Spleen (tissue), 11 donors: ENCODE data around the gene NR4A2. TPM values are rescaled to one million over a fixed set of nuclear protein-coding genes. Genes with fewer than 3 reads are reported as not detected.

Experiments used
- DNase-seq: peaks from one replicate; pipeline ENCODE4 v3.0.0-alpha.2; 2020
- H3K27ac ChIP-seq, 8 donors: fragments of 200-600 bp; sonication (generic) in 7 of 8; 1 replicate in 4 of 8; 2 replicates in 4 of 8; pipeline versions ENCODE4 v1.5.0 to v1.8.0; 2016 to 2021; ENCODE audit warnings: inconsistent platforms in 4 of 8, mild to moderate bottlenecking in 4 of 8, moderate library complexity in 1 of 8
- H3K27me3 ChIP-seq, 7 donors: fragments of 200-600 bp; sonication (generic) in 6 of 7; replicated peaks in 1 of 7; 1 replicate in 4 of 7; 2 replicates in 3 of 7; pipeline versions ENCODE4 v1.5.0 to v1.8.0; 2016 to 2021; ENCODE audit warnings: inconsistent platforms in 3 of 7, mild to moderate bottlenecking in 1 of 7
- H3K36me3 ChIP-seq, 6 donors: fragments of 200-600 bp; sonication (generic) in 5 of 6; 1 replicate in 4 of 6; 2 replicates in 2 of 6; pipeline versions ENCODE4 v1.5.0 to v1.8.0; 2016 to 2021; ENCODE audit warnings: inconsistent platforms in 2 of 6
- H3K4me1 ChIP-seq, 6 donors: fragments of 200-600 bp; sonication (generic) in 5 of 6; 1 replicate in 3 of 6; 2 replicates in 3 of 6; pipeline versions ENCODE4 v1.5.0 to v1.8.0; 2016 to 2021; ENCODE audit warnings: inconsistent platforms in 3 of 6
- H3K4me3 ChIP-seq, 8 donors: fragments of 200-600 bp; sonication (generic) in 7 of 8; 1 replicate in 4 of 8; 2 replicates in 4 of 8; pipeline versions ENCODE4 v1.5.0 to v1.8.0; 2016 to 2021; ENCODE audit warnings: inconsistent platforms in 4 of 8, mild to moderate bottlenecking in 4 of 8, moderate library complexity in 2 of 8
- H3K9me3 ChIP-seq, 8 donors: fragments of 200-600 bp; sonication (generic) in 7 of 8; 1 replicate in 4 of 8; 2 replicates in 4 of 8; pipeline versions ENCODE4 v1.5.0 to v1.8.0; 2016 to 2021; ENCODE audit warnings: inconsistent platforms in 4 of 8
- CTCF ChIP-seq, 11 experiments: fragments of 200-600 bp in 7 of 11; fragments of 450-650 bp in 4 of 11; sonication (generic) in 4 of 11; IDR thresholded peaks in 8 of 11; conservative IDR thresholded peaks in 3 of 11; 1 replicate in 7 of 11; 2 replicates in 4 of 11; pipeline versions ENCODE4 v1.4.0 to v1.8.0; 2016 to 2021; ENCODE audit warnings: antibody characterized with exemption in 11 of 11, inconsistent platforms in 4 of 11, mild to moderate bottlenecking in 1 of 11
- POLR2A ChIP-seq, 3 donors: fragments of 450-650 bp; IDR thresholded peaks; one replicate each; pipeline ENCODE4 v1.5.1; 2017; ENCODE audit warnings: antibody characterized with exemption in 3 of 3, mild to moderate bottlenecking in 1 of 3
- POLR2AphosphoS5 ChIP-seq, 3 donors: sonication (generic); formaldehyde crosslinking; IDR thresholded peaks; one replicate each; pipeline ENCODE4 v1.5.1; 2017; ENCODE audit warnings: antibody characterized with exemption in 3 of 3
- WGBS, 5 donors: extraction: QIAGEN DNeasy Blood & Tissue Kit in 3 of 5; methylation state at CpG; one replicate each; pipeline versions ENCODE4 v1.1.5 to v1.1.7; 2013 to 2018; 5-methylcytosine and 5-hydroxymethylcytosine counted together
- intact Hi-C: fragments of 100-400 bp; cut with DNase I; formaldehyde crosslinking; loops from one replicate; pipeline ENCODE4 v1.15.0; 2023; ENCODE audit warnings: low total_unique reads
- polyA plus RNA-seq, 3 donors: library from polyadenylated mRNA; stranded (reverse); fragments of 200-250 nt; gene quantifications; one replicate each; pipeline ENCODE4 v1.2.1, GENCODE V29; 2013
- total RNA-seq, 7 donors: library from RNA; depleted of rRNA in 3 of 7; stranded (reverse); fragments of >200 nt in 3 of 7; fragmentation: NEBNext Ultra II Directional in 4 of 7; extraction: Animal tissue kit (Norgen Biotek cat#: 25700) in 4 of 7; gene quantifications; one replicate each; pipeline versions ENCODE4 v1.1.0 to v1.2.1, GENCODE V29; 2016 to 2021
- donor health status: healthy with polysubstance abuse.
- donor health status: DM: no; HTN: no; CAD: no; lungs with moderate emphysema.
- donor health status: DM: no; HTN: no; CAD: no.
- donor health status: Bipolar disorder and iron deficiency.
- donor health status: healthy.
- donor health status: DM: no; HTN: no; CAD: no.
- donor health status: DM: yes; HTN: yes; CAD: no.

Gene NR4A2
- total and polyA plus RNA-seq, 10 donors = 0.56 to 13.1 (median 2.8) TPM

- H3K4me1 ChIP-seq = no peaks in the 10 kb centered on the region
- no peak for DNase-seq
- intact Hi-C loops = no loop called here
- no peak overlapping the region for H3K4me3 ChIP-seq
- H3K27me3 ChIP-seq = no peaks in the 10 kb centered on the region
- H3K36me3 ChIP-seq = no peaks in the 10 kb centered on the region
- 76 to 92% (median 88%) methylated on average over 1 of the region's 1 CpG for WGBS, 5 donors
- no peak overlapping the region for H3K27ac ChIP-seq
- no peak for TF ChIP-seq CTCF (IDR thresholded peaks at IDR 0.05 in 8 of 11, conservative IDR thresholded peaks at IDR 0.05 in 3 of 11)
- TF ChIP-seq POLR2A (IDR thresholded peaks at IDR 0.05) = no peak
- TF ChIP-seq POLR2AphosphoS5 (IDR thresholded peaks at IDR 0.05) = no peak
- no peaks in the 10 kb centered on the region for H3K9me3 ChIP-seq
Observed at GRCh38 chr2:156352911-156353310, 20.4 kb upstream of the NR4A2 start.

GRCh38 chr2:156350374-156351142, 18.0 kb upstream of the NR4A2 start:
- intact Hi-C loops = no loop called here
- 88 to 90% (median 90%) methylated on average over 7 of the region's 7 CpGs for WGBS, 5 donors
- TF ChIP-seq POLR2AphosphoS5 (IDR thresholded peaks at IDR 0.05) (no peak), CTCF (IDR thresholded peaks at IDR 0.05 in 8 of 11, conservative IDR thresholded peaks at IDR 0.05 in 3 of 11) (no peak), POLR2A (IDR thresholded peaks at IDR 0.05) (no peak)
- Histone ChIP-seq H3K27ac (no peak overlapping the region), H3K27me3 (no peaks in the 10 kb centered on the region), H3K4me3 (no peak overlapping the region), H3K9me3 (no peaks in the 10 kb centered on the region), H3K4me1 (no peaks in the 10 kb centered on the region), H3K36me3 (no peaks in the 10 kb centered on the region)
- no peak for DNase-seq

GRCh38 chr2:156349605-156350004, 17.1 kb upstream of the NR4A2 start:
- TF ChIP-seq POLR2AphosphoS5 (IDR thresholded peaks at IDR 0.05) (no peak), POLR2A (IDR thresholded peaks at IDR 0.05) (no peak), CTCF (IDR thresholded peaks at IDR 0.05 in 8 of 11, conservative IDR thresholded peaks at IDR 0.05 in 3 of 11) (no peak)
- intact Hi-C loops = loop anchor here (10.0 kb wide), 2 partner anchors 45 to 85 kb away; partner anchors contain the start of gene GPD2
- no peak overlapping the region for H3K4me3 ChIP-seq
- no peak overlapping the region for H3K27ac ChIP-seq
- no peaks in the 10 kb centered on the region for H3K9me3 ChIP-seq
- no peaks in the 10 kb centered on the region for H3K36me3 ChIP-seq
- no peak for DNase-seq
- H3K4me1 ChIP-seq = no peaks in the 10 kb centered on the region
- no peaks in the 10 kb centered on the region for H3K27me3 ChIP-seq

- DNase-seq = no peak
- no peak for TF ChIP-seq POLR2A (IDR thresholded peaks at IDR 0.05)
- no peak for TF ChIP-seq POLR2AphosphoS5 (IDR thresholded peaks at IDR 0.05)
- no peak for TF ChIP-seq CTCF (IDR thresholded peaks at IDR 0.05 in 8 of 11, conservative IDR thresholded peaks at IDR 0.05 in 3 of 11)
- H3K4me3 ChIP-seq = no peak overlapping the region
- no peaks in the 10 kb centered on the region for H3K4me1 ChIP-seq
- intact Hi-C loops = loop anchor here (10.0 kb wide), 2 partner anchors 46 to 86 kb away; partner anchors contain the start of gene GPD2
- H3K36me3 ChIP-seq = no peaks in the 10 kb centered on the region
- no peaks in the 10 kb centered on the region for H3K9me3 ChIP-seq
- no peaks in the 10 kb centered on the region for H3K27me3 ChIP-seq
- H3K27ac ChIP-seq = no peak overlapping the region
Observed at GRCh38 chr2:156349161-156349560, 16.6 kb upstream of the NR4A2 start.
